COLO829 (cell line): ENCODE results near the gene TNFRSF18.

Experiments
- DNase-seq: peaks from one replicate; pipeline ENCODE4 v3.0.0; 2012; ENCODE audit warnings: low spot score

TNFRSF18 gene

GRCh38 chr1:1165900-1166421, 40.4 kb downstream of the TNFRSF18 start:
- DNase-seq = no peak

- DNase-seq = no peak
Observed at GRCh38 chr1:1165485-1165884, 40.9 kb downstream of the TNFRSF18 start.

- DNase-seq = no peak
Observed at GRCh38 chr1:1164701-1165451, 41.5 kb downstream of the TNFRSF18 start.

GRCh38 chr1:1164361-1164700, 42.1 kb downstream of the TNFRSF18 start:
- DNase-seq = no peak

- DNase-seq = no peak
Observed at GRCh38 chr1:1163538-1164070, 42.8 kb downstream of the TNFRSF18 start.

GRCh38 chr1:1162597-1163537, 43.5 kb downstream of the TNFRSF18 start:
- no peak for DNase-seq

GRCh38 chr1:1161683-1162079, 44.7 kb downstream of the TNFRSF18 start:
- no peak for DNase-seq

- DNase-seq = no peak
Observed at GRCh38 chr1:1161078-1161682, 45.2 kb downstream of the TNFRSF18 start.

- no peak for DNase-seq
Observed at GRCh38 chr1:1160281-1160930, 46.0 kb downstream of the TNFRSF18 start.

GRCh38 chr1:1157914-1158710, 48.3 kb downstream of the TNFRSF18 start:
- DNase-seq = peak; percentile 34

- peak; percentile 66 for DNase-seq
Observed at GRCh38 chr1:1157426-1157913, 48.9 kb downstream of the TNFRSF18 start.

- DNase-seq = no peak
Observed at GRCh38 chr1:1157033-1157365, 49.4 kb downstream of the TNFRSF18 start.

- DNase-seq = no peak
Observed at GRCh38 chr1:1156140-1157032, 50.0 kb downstream of the TNFRSF18 start.

GRCh38 chr1:1155258-1155657, 51.1 kb downstream of the TNFRSF18 start:
- DNase-seq = no peak

GRCh38 chr1:1153874-1154273, 52.5 kb downstream of the TNFRSF18 start:
- DNase-seq = no peak
